GM12864 (cell line): ENCODE data around the gene KHK.
"Not testable (repeated sequence)": the region's sequence is repeated elsewhere in the genome, so short reads cannot be mapped to it uniquely, and the experiment has no call there.

Source experiments
- DNase-seq: peaks from one replicate; pipeline ENCODE4 v3.0.0-alpha.2; 2011; ENCODE audit warnings: low read depth
- H3K4me3 ChIP-seq: 2 replicates; pipeline ENCODE4 v1.5.1; 2011; ENCODE audit warnings: mild to moderate bottlenecking, low read depth, low read length, control low read depth
- CTCF ChIP-seq: IDR thresholded peaks from 2 replicates; pipeline ENCODE4 v1.5.1; 2011; ENCODE audit warnings: low read depth, mild to moderate bottlenecking, moderate library complexity, low read length, control low read depth, inconsistent platforms; ENCODE audit errors: missing control alignments

KHK gene

GRCh38 chr2:27115519-27115918 is 28.9 kb downstream of the KHK start:
- DNase-seq: no peak
- no peak overlapping the region for H3K4me3 ChIP-seq
- no peak for TF ChIP-seq CTCF

GRCh38 chr2:27117995-27118524 is 31.5 kb downstream of the KHK start:
- DNase-seq: no peak
- H3K4me3 ChIP-seq: peak overlapping the region; percentile 40; the same call in 1 of the 2 replicates
- no peak for TF ChIP-seq CTCF

- TF ChIP-seq CTCF: no peak
- no peak for DNase-seq
- H3K4me3 ChIP-seq: peak within 1 kb of the TSS; percentile 40
These were observed 32.2 kb downstream of the KHK start, which contains the start of gene CGREF1 for GRCh38 chr2:27118525-27119329. Gene CGREF1 (minus strand): TSS chr2:27119128. CDS start chr2:27104366, 14,762 bp downstream.

GRCh38 chr2:27119330-27119670 is 32.7 kb downstream of the KHK start:
- H3K4me3 ChIP-seq: peak overlapping the region; percentile 40

GRCh38 chr2:27121906-27122305 is 35.3 kb downstream of the KHK start:
- H3K4me3 ChIP-seq: no peak overlapping the region
- no peak for DNase-seq
- no peak for TF ChIP-seq CTCF

More at GRCh38 chr2:27119330-27119670, 32.7 kb downstream of the KHK start:
- DNase-seq: not testable (repeated sequence)

GRCh38 chr2:27122791-27123190 is 36.2 kb downstream of the KHK start:
- no peak for TF ChIP-seq CTCF
- no peak for DNase-seq
- H3K4me3 ChIP-seq: no peak overlapping the region

- no peak for DNase-seq
- H3K4me3 ChIP-seq: peak within 1 kb of the TSS; percentile 56
- TF ChIP-seq CTCF: no peak
These were observed 37.0 kb downstream of the KHK start, which contains the start of gene ABHD1 for GRCh38 chr2:27123302-27124150. Gene ABHD1 (plus strand): TSS chr2:27123815. CDS start chr2:27123949, 134 bp downstream.
